HG03520 (cell line): ENCODE measurements around the gene STX10.

ENCODE experiments used
- ATAC-seq: cut with Tn5 transposase; IDR thresholded peaks from one replicate; pipeline ENCODE4 v1.9.1; 2021; ENCODE audit warnings: mild to moderate bottlenecking, moderate library complexity; ENCODE audit not compliant: unreplicated experiment

STX10 gene

DNA sequence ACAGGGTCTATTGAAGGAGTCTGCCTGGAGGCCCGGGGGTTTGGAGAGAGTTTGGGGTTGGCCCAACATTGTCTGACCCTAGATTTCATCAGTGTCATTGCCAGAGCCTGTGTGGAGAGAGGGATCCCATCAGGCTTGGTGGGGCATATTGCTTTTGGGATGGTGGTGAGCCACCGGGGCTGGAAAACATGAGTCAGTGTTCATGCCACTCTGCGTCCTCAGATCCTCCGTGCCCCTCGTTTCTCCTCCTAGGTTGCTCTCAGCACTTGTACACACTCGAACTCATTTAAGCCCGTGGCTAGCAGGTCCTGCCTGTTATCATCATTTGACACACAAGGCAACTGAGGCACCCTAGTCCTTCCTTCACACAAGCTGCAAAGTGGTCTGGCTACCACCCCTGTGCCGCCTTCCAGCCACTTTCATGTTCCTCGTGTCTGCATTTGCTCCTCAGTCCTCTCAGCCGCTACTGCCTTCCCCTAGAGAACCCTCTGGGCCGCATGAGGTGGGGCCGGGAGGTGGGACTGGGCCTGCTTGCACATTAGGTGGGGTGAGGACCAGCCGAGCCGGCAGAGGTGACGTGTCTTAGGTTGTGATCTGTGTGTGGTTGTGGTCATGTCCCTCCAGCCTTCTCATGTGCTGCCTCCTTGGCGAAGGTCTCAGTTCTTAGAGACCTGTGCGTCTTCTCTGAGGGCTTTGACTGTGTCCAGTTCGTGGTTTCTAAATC is 28.5 kb downstream of the STX10 start:
- ATAC-seq: no peak

DNA sequence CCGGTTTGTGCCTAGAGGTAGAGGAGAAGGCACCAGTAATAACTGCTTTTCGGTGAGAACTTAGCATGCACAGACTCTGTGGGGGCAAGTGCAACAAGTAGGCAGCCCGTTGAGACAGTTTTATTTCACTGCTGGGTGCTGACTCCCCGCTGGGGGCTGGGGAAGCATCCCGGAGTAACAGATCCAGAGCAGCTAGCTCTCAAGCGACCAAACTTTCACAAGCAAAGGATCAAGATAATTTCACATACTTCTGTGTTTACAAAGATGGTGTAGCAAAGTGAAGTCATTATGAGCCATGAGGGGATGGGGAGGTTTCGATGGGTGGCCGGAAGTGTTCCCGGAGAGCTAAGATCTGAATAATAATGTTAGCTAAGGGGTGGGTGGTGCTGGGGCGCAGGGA is 29.4 kb downstream of the STX10 start:
- ATAC-seq: no peak

DNA sequence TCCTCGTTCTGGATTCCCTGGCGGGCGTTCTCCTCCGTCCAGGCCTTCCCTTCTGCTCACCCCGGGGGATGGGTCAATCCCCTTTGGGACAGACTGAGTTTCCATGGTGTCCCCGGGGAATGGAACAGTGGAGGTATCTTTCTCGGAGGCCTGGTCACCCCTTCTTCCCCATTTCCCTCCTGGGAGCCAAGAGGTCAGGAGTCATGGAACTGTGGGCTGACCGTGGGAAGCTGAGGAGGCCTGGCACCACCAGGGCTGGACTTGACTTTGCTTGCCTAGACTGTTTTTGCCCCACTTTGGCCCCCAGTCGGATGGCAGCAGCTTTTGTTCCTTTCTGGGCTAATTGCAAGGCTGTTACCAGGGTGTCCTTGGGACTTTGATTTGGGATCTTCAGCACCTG is 30.1 kb downstream of the STX10 start:
- ATAC-seq: no peak

DNA sequence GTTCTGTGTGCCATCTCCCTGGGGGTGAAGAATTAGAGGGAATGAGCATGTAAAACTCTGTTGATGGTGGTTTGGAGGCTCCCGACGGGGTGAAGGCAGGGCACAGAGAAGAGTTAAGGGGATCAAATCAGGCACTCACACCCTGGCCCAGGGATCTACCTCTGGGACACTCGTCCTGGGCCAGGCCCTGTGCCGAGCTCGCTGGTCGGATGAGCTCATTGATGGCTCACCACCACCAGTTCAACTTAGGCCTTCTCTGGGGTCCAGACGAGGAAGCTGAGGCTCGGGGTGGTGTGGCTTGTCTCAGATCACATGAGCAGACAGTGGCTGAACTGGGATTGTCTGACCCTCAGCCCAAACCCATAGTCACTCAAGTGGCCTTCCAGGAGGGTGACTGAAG is 30.5 kb downstream of the STX10 start:
- ATAC-seq: no peak

DNA sequence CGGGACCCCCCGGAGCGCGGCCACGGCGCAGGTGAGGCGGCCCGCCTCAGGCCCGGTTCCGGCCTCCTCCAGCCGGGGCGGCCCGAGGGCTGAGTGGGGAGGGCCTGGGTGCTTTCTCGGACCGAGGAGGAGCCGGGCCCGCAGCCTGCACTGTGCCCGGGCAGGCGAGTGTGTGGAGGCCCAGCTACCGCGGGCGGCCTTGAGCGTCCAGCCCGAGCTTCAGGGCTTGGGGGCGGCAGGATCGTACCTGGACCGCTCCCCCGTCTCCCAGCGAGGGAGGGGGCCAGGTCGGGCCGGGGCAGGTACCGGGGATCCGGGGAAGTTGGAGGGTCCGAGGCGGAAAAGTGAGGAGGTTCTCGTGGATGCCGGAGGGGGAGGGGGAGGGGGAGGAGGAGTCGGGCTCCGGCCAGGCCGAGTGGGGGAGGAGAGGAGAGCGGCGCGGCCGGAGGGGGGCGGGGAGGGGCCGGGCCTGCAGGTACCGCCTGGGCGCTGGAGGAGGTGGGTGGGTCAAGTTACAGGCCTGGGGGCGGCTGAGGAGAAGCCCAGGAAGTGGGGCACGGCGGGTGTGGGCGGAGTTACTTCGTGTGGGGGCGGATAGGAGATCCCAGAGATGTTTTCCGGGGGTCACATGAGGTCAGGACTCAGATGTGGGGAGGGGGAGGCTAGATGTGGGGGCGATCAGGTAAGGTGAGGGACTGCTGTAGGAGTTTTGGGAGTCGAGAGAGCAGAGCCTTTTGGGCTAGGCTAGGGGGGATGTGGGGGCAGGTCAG is 31.6 kb downstream of the STX10 start:
- ATAC-seq: peak; percentile 2

DNA sequence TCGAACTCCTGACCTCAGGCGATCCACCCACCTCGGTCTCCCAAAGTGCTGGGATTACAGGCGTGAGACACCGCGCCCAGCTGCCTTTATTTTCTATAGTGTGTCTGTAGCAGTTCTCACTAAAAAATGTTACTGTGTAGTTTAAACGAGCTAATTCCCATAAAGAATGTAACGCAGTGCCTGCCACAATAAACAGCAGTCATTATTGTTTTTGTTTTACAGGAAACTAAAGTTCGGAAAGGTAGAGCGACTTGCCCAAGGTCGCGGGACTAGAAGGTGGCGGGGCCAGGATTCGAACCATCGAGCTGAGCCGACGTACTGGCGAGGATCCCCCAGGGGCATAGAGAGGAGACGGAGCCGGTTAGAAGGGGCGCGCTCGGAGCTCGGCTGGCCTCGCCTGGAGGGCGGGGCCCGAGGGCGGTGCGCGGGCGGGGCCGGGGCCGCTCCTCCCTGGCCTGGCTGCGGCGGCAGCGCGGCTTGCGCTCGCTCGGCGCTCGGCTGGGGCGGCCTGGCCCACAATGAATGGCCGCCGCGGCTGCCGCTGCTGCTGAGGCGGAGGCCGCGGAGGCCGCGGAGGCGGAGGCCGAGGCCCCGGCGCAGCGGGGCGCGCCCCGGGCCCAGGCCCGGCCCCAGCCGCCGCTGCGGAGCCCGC is 32.3 kb downstream of the STX10 start, which contains the start of gene NACC1:
TSS of gene NACC1 (plus strand) at position 493 of the 652 bp plus-strand sequence. CDS start 16,944 bp downstream, outside the sequence.
- peak; percentile 53 for ATAC-seq

DNA sequence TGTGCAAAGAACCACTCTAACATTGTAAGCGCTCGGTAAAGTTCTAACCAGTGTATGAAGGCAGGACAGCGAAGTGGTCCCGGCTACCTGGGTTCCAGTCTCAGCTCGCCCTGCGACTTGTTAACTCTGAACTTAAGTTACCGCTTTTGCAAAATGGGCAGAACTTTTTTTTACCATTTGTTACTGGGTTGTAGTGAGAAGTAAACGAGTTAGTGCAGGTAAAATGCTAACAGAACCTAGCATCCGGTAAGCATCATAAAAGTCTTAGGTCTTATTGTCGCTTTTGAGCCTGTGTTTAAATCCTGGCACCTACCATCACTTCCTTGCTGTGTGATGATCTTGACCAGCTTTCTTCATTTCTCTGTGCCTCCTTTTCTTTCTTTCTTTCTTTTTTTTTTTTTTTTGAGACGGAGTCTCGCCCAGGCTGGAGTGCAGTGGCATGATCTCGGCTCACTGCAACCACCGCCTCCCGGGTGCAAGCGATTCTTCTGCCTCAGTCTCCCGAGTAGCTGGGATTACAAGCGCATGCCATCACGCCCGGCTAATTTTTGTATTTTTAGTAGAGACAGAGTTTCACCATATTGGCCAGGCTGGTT is 32.9 kb downstream of the STX10 start:
- no peak for ATAC-seq

DNA sequence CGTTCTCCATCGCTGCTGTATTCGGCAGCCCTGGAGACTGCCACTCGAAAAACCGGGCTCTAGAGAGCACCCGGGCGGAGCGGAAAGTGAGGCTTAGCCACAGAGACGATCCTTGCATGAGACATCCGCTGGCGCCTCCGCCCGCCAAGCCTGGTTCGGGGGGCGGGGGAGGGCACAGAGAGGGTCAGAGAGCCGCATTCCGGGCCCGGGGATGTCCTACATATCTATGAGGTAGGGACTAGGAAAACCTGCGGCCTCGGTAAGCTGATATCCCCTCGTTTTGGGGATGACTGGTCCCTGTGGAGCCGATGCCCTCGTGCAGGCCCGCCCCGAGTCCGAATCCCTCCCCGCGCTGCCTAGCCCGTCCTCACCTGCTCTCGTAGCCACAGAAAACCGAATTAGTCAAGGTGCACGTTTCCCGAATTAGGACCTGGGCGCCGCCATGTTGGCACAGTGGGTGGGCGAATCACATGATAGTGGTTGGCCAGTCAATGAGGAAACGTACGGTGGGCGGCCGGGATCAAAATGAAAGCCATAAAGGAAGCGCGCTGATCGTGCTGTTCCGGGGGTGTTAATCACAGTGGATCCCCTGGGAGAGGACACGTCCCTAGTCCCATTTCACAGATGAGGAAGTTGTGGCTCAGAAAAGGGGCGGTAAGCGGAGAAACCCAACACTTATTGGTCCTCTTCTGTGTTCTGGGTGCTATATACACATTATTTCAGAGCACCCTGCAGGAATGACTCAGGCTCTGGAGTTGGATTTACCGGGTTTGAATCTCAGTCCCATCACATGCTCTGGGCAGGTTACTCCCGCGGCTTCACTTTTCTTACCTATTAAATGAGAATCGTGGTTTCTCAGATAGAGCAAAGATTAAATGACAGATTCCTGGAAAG is 33.6 kb downstream of the STX10 start, which contains the start of gene TRMT1:
TSS of gene TRMT1 (minus strand) at position 459 of the 894 bp plus-strand sequence. CDS start at position 118, 341 bp downstream.
- peak; percentile 36 for ATAC-seq

DNA sequence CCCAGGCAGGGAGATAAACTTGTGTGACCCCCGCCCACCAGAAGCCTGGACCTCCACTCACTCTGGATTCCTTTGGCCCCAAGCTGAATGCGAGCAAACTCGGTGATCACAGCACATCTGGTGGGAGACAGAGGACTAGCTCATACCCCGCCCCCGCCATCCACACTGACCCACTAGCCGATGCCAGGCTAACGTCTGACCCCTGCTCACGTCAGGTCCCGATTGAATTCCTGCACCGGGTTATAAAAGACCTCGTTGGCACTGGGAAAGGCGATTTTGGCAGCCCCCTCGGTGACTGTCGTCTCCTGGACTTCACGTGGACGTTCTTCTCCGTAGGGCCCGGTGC is 34.3 kb downstream of the STX10 start:
- ATAC-seq: no peak

DNA sequence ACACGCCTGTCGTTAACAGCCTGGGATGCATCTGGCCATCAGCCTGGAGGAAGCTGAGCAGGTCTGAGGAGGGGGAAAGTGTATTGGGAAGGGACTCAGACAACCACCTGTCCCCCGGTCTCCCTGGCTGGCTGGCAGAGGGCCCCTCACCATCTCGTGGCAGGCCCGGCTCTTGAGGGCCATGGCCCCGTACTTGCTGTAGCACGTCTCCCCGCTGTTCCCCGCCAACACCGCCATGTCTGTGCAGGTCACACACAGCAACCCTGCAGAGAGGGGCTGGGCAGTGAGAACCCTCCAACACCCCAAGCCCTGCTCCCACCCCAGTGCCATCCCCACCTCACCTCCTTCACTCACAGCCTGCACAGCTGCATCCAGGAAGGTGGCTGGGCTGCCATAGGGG is 37.6 kb downstream of the STX10 start:
- no peak for ATAC-seq

DNA sequence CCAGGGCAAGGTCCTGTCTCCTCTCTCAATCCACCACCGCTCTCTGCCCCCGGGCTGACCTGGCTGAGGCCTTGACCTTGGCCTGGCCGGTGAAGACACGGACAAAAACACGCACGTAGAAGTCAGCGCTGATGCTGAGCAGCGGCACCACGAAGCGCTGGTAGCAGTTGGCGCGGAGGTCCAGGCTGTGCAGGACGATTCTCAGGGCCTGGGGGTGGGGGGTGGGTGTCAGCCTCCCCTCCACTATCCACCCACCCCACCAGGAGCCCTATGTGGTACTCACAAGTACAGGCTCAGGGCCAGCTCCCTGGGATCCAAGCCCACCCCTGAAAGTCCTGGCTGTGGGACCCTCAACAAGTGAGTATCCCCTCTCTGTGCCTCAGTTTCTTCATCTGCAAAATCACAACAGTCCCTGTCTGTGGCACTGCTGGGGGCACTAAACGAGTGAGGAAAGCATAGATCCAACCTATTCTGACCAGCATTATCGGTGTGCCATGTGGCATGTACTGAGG is 40.0 kb downstream of the STX10 start:
- no peak for ATAC-seq

DNA sequence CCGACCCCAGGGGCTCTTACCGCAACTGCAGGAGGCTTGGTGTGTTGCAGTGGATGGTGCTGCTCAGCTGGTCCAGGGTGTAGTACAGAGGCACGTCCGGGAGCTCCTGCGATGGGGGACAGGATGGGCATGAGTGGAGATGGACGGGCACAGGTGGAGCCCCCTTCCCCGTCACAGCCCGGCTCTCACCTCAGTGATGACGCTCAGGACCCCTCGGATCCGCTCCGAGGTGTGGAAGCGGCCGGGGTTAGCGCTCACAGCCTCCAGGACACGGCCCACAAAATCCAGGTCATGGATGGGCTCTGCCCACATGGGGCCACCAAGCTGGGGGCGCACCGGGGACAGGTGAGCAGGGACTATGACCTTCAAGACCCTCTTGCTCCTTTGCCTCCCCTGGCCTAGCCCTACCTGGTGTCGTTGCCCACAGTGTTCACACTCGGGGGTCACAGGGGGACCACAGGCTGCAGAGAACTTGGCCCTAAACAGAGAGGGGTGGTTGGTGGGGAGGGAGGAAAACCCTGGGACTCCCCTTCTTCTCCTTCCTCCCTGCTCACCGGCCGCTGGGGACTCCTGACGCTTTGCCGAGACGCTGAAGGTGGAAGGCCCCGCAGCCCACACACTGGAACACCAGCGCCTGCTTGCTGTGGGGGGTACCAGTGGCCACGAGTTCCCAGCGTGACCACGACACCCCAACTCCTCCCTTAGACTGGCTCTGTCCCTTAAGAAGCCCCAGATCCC is 40.6 kb downstream of the STX10 start:
- ATAC-seq: no peak

DNA sequence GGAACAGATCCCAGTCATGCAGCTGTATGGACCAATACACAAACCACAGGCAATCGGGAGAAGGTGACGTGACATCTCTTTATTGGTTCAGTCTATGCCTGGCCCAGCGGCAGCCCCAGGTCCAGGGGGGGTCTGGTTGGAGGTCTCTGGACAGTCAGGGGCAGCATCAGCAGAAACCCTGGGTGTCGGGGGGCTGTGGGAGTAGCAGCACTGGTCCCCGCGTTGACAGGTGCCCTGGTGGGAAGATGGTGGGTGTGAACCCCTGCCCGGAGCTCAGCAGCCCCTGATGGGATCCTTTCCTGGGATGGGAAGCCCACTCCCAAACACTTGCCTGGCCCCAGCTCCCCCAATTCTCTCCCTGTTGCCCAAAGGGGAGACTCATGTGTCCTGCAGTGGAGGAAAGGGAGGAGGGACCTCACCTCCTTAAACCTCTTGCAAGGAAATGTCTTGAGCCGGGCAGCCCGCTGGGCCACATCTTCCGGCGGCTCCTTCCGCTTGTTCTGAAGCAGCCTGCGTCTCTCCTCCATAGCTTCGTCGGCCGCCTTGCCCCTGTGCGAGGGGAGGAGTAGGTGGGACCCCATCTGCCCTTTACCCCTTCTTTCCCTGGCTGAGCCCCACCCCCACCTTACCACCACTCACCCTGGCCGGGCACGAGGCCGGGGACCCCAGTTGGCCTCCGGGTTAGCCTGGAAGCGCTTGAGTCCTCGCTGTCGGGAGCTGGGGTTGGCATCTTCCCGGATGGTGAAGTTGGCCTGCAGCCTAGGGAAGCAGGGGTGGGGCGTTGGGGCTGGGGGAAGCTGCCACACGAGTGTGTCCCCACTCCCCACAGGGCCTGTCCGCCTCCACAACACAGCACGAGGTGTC is 45.1 kb downstream of the STX10 start:
- no peak for ATAC-seq

DNA sequence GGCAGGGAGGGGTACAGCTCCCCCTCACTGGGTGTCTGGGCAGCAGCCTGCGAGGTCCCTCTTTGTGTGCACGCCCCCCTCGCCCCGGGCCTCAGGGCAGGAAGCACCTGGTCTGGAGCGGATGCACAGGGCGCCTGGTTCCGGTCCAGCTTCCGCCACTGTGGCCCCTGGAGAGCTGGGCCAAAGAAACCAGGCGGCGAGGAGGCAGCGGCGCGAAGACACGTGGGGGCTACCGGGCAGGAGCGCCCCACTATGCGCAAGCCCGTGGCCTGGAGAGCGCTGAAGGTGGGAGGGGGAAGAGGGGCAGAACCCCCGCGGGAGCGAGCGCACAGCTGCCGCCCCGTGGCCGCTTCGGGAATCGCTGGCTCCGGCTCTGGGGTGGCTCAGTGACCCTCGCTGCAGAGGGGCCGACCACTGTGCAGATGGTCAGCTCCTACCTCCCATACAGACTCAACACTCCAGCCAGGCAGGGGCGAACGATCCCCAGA is 45.8 kb downstream of the STX10 start:
- no peak for ATAC-seq

DNA sequence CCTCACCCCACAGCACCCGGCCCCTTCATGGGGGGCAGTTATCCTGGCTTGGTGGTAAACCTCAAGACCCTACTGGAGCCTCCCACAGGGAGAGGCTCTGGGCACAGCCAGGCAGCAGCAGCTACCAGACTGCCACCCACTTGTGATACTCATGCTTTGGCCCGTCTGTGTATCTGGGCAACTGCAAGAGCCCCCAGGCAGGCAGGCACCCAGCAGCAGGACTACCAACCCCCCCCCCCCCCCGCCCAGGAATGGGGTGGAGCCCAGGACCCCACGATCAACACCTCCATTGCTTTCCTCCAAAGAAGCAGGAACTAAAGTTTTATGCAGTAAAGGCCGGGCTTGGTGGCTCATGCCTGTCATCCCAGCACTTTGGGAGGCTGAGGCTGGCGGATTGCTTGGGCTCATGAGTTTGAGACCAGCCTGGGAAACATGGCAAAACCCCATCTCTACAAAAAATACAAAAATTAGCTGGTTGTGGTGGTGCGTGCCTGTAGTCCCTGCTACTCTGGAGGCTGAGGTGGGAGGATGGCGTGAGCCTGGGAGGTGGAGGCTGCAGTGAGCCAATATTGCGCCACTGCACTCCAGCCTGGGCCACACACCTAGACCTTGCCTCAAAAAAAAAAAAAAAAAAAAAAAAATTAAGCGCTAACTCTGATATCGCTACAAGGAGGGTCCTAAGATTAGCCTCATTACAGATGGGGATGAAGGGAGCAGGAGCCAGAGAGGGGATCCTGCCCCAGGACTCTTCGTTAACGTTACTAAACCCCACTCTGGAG is 46.4 kb downstream of the STX10 start:
- no peak for ATAC-seq

DNA sequence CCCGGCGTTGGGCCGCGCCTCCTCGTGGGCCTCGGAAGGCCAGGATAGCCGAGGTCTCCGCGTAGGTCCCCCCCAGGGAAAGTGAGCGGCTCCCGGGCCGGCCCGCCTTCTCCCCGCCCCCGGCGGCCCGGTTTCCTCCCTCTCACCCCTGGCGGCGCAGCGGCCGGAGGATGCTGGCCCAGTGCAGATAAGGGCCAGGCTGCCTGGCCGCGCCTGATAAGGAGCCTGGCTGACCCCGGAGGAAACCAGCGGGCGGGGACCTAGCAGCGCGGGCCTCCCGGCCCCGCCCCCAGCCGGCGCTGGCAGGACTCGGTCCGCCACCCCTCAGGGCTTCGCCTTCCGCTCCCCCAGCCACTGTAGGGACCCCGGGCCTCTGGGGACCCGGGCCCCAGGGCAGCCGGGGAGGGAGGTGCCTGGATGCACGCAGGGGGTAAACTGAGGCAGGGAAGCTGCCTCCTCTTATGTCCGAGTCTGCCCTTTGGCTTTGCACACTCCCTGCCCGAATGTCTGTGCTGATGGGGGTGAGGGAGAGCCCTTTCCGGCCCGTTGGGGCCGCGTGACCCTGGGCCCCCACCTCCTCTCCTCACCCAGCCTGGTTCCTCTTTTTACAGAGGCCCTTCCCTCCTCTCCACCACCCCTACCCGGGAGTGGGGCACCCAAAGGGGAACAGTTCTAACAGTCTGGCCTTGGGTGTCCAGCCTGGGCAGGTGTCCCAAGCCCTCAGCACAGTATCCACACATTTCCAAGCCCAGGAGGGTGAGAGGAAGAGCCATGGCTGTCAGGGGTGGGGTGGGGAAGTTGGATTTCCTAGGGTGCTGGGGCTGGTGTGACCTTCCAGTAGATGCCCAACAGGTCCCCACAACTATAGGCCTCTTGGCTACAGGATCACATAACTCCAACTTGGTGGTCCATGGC is 47.3 kb downstream of the STX10 start, which contains the start of gene LYL1:
TSS of gene LYL1 (minus strand) at position 193 of the 915 bp plus-strand sequence. CDS start 1,687 bp downstream, outside the sequence.
- ATAC-seq: peak; percentile 34

DNA sequence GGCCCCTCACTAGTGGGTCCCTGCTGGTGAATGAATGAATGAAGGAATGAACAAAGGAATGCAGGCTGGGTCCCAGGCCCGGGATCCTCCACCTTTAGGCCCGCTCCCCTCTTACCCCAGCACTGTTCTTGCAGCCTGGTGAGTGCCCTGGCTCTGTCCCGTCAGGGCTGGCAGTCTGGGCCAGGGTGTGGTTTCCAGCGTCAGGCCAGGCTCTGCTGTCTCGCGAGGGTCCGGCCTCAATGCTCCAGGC is 47.8 kb downstream of the STX10 start:
- ATAC-seq: no peak
